GM23248 (cell line): ENCODE measurements around the gene IL18RAP.

Experiments
- EZH2 ChIP-seq: fragments of 200-600 bp; sonication (generic); IDR thresholded peaks from 2 replicates; pipeline ENCODE4 v1.6.1; 2018; ENCODE audit warnings: antibody characterized with exemption, mild to moderate bottlenecking; ENCODE audit not compliant: insufficient read depth, poor library complexity, severe bottlenecking
- EZH2phosphoT487 ChIP-seq: fragments of 200-600 bp; sonication (generic); IDR thresholded peaks from 2 replicates; pipeline ENCODE4 v1.6.1; 2018; ENCODE audit warnings: antibody characterized with exemption, moderate library complexity, mild to moderate bottlenecking, low read depth; ENCODE audit not compliant: insufficient read depth

DNA sequence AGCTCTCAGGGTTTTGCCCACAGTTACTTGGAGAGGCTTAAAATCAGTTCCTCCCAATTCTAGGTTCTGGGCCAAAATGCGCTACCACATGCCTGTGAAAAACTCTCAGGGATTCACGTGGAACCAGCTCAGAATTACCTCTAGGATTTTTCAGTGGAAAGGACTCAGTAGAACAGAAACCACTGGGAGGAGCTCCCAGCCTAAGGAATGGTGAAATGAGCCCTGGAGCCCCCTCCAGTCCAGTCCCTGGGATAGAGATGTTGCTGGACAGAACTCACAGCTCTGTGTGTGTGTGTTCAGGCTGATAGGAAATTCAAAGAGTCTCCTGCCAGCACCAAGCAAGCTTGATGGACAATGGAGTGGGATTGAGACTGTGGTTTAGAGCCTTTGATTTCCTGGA is 29.0 kb downstream of the IL18RAP start:
- no peak for TF ChIP-seq EZH2phosphoT487
- no peak for TF ChIP-seq EZH2
